ENCODE results near the gene ARL6.

DNA sequence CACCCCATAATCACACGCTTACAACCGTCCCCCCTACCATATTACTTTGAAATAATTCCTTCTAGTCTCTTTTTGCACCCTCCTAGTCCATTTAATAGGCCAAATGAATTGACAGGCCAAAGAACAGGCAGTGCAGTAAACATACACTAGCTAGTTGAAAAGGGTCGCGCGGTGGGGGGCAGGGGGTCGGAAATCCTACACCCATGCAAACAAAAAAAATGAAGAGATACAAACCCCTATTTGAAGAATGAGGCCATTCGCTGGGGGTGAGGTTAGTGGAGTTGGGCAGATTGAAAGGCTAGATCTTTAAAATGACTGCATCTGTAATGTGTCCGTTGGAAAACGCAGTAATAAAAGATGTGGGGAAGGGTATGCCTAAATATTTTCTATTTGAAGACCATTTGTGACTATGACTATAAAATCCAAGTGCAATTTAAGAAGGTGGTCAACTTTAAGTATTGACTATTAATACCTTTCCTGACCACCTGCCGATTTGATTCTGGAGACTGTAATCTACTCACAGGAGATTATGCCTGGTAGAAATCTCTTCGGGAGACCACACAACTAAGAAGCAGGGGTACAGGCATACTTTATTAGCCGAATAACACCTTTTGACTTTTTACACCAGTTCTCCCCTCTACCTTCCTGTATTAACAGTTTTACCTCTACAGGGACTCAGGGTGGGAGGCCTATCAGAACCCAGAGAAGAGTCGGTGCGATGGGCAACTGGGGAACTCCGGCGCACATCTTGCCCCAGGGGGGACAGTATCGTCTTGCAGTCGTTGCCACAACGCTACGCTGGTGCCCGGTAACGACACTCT lies 762 bp upstream of the ARL6 start:
- TF ChIP-seq, protein P1, sequence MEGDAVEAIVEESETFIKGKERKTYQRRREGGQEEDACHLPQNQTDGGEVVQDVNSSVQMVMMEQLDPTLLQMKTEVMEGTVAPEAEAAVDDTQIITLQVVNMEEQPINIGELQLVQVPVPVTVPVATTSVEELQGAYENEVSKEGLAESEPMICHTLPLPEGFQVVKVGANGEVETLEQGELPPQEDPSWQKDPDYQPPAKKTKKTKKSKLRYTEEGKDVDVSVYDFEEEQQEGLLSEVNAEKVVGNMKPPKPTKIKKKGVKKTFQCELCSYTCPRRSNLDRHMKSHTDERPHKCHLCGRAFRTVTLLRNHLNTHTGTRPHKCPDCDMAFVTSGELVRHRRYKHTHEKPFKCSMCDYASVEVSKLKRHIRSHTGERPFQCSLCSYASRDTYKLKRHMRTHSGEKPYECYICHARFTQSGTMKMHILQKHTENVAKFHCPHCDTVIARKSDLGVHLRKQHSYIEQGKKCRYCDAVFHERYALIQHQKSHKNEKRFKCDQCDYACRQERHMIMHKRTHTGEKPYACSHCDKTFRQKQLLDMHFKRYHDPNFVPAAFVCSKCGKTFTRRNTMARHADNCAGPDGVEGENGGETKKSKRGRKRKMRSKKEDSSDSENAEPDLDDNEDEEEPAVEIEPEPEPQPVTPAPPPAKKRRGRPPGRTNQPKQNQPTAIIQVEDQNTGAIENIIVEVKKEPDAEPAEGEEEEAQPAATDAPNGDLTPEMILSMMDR (IDR thresholded peaks at IDR 0.05) = no peak
- no peak for TF ChIP-seq POLR2A (IDR thresholded peaks at IDR 0.05)
